GM18507 (cell line): ENCODE results near the gene EIF4B.

Experiments
- DNase-seq: peaks from one replicate; pipeline ENCODE4 v3.0.0; 2011; ENCODE audit warnings: low read depth; ENCODE audit not compliant: insufficient read length; ENCODE audit errors: extremely low spot score
- FAIRE-seq: peaks from 2 replicates; lab custom pipeline; 2011; peaks lifted over from hg19 to GRCh38; lab: Jason Lieb, UNC

Gene EIF4B

DNA sequence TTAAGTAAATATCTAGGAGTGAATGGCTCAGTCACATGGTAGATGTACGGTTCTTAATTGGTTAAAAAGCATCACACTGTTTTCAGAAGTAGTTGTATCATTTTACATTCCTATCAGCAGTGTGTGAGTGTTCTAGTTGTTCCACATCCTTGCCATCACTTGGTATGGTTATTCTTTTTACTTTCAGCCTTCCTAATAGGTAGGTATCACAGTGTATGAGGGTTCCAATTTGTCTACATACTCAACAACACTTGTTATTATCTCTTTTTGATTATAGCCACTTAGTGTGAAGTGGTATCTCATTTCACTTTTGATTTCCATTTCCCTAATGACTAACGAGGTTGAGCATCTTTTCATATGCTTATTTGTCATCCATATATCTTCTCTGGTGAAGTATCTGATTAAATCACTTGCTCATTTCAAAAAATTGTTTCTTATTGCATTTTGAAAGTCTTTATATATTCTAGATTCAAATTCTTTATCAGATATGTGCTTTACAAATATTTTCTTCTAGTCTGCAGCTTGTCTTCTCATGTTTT lies 76.5 kb downstream of the EIF4B start:
- no peak for DNase-seq

DNA sequence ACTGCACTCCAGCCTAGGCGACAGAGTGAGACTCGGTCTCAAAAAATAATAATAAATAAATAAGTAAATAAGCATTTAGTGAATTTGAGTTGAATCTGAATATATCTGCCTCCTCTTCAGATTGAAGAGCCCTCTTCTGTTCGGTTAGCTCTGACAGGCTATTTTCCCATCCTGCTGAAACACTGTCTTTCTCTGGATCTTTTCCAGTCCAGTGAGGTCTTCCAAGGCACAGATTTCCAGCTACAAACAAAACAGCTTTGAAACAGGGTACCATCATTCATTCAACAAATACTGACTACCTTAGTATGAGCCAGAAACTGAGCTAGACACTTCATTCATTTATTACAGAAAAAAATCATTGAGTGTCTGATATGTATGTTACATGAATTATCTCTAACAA lies 80.1 kb downstream of the EIF4B start:
- FAIRE-seq (no peak), DNase-seq (no peak)

More for the DNA sequence above, 76.5 kb downstream of the EIF4B start:
- no peak for FAIRE-seq

DNA sequence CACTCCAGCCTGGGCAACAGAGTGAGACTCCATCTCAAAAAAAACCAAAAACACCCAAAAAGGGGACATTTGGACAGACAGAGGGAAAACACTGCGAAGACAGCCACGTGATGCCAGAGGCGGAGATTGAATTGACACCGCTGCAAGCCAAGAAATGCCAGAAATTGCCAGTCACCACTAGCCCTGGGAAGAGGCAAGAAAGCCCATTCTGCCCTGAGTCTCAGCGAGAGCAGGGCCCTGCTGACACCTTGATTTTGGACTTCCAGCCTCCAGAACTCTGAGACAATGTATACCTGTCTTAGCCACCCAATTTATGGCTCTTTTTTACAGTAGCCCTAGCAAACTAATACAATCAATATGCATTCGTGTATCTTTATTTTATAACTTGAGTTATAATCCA lies 83.8 kb downstream of the EIF4B start:
- FAIRE-seq (no peak), DNase-seq (no peak)

GRCh38 chr12:53090554-53090953 lies 84.3 kb downstream of the EIF4B start:
- DNase-seq, result no peak
- FAIRE-seq, result no peak

- no peak for FAIRE-seq
- no peak for DNase-seq
These were observed 85.5 kb downstream of the EIF4B start for GRCh38 chr12:53091756-53092155.
